Progenitor cell of endocrine pancreas (in vitro differentiated cells): ENCODE data around the gene EHF. TPM values are rescaled to one million over a fixed set of nuclear protein-coding genes. Genes with fewer than 3 reads are reported as not detected.

Experiments used
- DNase-seq: peaks from one replicate; pipeline ENCODE4 v3.0.0; 2021; ENCODE audit warnings: low spot score; ENCODE audit not compliant: unreplicated experiment
- H3K27ac Mint-ChIP-seq: 2 replicates; pipeline ENCODE4 v1.8.0; 2021; ENCODE audit warnings: mild to moderate bottlenecking, moderate library complexity, mixed read lengths
- H3K27me3 Mint-ChIP-seq: 2 replicates; pipeline ENCODE4 v1.8.0; 2021; ENCODE audit warnings: mixed read lengths
- H3K36me3 Mint-ChIP-seq: 2 replicates; pipeline ENCODE4 v1.8.0; 2022; ENCODE audit warnings: mixed read lengths; ENCODE audit not compliant: insufficient read depth
- H3K4me1 Mint-ChIP-seq: 2 replicates; pipeline ENCODE4 v1.8.0; 2021; ENCODE audit warnings: low read depth, mixed read lengths
- H3K4me3 Mint-ChIP-seq: 2 replicates; pipeline ENCODE4 v1.8.0; 2021; ENCODE audit warnings: low read depth, mild to moderate bottlenecking, moderate library complexity, mixed read lengths
- H3K9me3 Mint-ChIP-seq: 2 replicates; pipeline ENCODE4 v1.8.0; 2021; ENCODE audit warnings: low read depth, mixed read lengths
- long read RNA-seq: library from polyadenylated mRNA; unstranded; transcript quantifications from one replicate; pipeline ENCODE4 v2.0.0, GENCODE V29; 2020
- total RNA-seq: library from RNA; stranded (reverse); gene quantifications from 2 replicates; pipeline ENCODE4 v1.2.1, GENCODE V29; 2021
- TF ChIP-seq, protein P1 (sequence below): fragments of 200-600 bp; sonication (generic); IDR thresholded peaks from one replicate; pipeline ENCODE4 v1.5.0; 2021; ENCODE audit warnings: antibody characterized with exemption, mild to moderate bottlenecking; ENCODE audit not compliant: unreplicated experiment

EHF gene
- total RNA-seq = 17.9 and 18.6 TPM in 2 replicates
- long read RNA-seq, transcript EHF-201 (9 exons, 3,150 nt) = major isoform, 9 of 25 reads
- long read RNA-seq, partial matches to known transcripts = 0 of 25 reads
- long read RNA-seq, other reads (novel, unspliced or antisense) = 12 of 25 reads

DNA sequence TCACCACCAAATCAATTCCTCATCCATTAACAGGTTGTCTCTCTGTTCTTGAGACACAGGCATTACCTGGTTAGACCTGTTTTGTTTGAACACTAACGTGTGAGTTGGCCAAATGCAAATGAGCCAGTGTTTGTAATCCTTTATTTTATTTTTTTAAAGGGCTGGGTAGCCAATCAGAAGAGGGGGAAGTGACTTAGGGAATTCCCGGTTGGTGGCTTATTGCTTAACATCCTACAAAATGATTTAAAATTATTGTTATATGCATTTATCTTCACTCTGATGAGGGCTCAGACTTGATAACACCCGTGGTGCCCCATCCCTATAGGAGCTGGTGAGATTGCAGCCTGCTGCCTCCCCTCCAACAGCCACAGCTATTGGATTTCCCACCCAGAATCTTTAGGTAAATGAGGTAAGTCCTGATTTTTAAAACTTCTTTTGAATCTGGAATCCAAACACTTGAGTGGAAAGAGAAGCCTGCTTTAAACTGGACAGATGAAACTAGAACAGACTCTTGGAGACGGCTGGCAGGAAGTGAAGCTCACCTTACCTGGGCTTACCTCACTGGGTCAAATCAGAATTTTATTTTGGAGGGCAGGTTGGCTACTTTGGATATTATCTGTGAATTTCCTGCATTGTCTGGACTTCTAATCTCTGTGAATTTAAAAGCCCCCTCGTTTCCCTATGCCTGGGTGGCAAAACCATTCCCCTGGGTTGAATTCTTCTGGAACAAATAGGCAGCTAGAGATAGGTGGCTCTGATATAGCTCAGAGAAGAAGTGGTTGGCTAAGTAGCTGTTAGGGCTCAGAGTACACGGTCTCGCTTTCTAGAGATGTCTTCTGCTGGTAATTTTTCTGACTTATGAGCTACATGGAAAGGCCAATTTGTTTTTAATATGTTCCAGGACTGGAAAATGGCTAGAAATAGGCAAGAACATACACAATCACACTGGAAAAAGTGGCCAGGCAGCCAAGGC lies at the start of gene EHF:
Gene EHF, plus strand, starts transcription at position 274 of the 973 bp plus-strand sequence. CDS start 21,538 bp downstream, outside the sequence.
- Mint-ChIP-seq H3K36me3 (peaks cover 3% of the 10 kb centered on the region), H3K4me3 (peak within 1 kb of the TSS; percentile 67)

DNA sequence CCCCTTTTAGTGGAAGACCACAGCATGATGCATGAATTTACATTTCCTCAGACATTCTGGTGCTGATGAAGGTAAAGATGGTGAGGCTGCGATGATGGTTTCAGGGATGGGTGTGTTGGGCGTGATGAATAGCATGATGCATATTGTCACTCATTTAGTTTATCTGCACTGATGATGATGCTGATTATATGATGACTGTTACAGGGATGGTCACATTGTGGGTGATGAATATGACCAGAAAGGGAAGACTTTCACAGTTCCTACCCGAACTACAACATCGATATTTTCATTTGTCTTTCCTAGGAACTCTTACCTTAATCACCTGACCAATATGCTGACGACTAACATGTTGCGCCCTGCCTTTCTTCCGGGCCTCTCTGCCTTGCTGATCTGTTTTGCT lies 47.4 kb upstream of the EHF start:
- DNase-seq = no peak
- H3K27ac Mint-ChIP-seq = no peak overlapping the region
- no peak overlapping the region for H3K4me3 Mint-ChIP-seq
- TF ChIP-seq, protein P1, sequence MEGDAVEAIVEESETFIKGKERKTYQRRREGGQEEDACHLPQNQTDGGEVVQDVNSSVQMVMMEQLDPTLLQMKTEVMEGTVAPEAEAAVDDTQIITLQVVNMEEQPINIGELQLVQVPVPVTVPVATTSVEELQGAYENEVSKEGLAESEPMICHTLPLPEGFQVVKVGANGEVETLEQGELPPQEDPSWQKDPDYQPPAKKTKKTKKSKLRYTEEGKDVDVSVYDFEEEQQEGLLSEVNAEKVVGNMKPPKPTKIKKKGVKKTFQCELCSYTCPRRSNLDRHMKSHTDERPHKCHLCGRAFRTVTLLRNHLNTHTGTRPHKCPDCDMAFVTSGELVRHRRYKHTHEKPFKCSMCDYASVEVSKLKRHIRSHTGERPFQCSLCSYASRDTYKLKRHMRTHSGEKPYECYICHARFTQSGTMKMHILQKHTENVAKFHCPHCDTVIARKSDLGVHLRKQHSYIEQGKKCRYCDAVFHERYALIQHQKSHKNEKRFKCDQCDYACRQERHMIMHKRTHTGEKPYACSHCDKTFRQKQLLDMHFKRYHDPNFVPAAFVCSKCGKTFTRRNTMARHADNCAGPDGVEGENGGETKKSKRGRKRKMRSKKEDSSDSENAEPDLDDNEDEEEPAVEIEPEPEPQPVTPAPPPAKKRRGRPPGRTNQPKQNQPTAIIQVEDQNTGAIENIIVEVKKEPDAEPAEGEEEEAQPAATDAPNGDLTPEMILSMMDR = no peak
- peaks cover 11% of the 10 kb centered on the region for H3K27me3 Mint-ChIP-seq
- no peaks in the 10 kb centered on the region for H3K36me3 Mint-ChIP-seq
- H3K9me3 Mint-ChIP-seq = no peaks in the 10 kb centered on the region
- no peaks in the 10 kb centered on the region for H3K4me1 Mint-ChIP-seq

More for the DNA sequence above, at the start of gene EHF:
- Mint-ChIP-seq H3K27ac (peak within 1 kb of the TSS; percentile 92), H3K27me3 (no peaks in the 10 kb centered on the region), H3K9me3 (no peaks in the 10 kb centered on the region), H3K4me1 (peaks cover 58% of the 10 kb centered on the region)
- TF ChIP-seq, protein P1 = no peak
- no peak for DNase-seq

DNA sequence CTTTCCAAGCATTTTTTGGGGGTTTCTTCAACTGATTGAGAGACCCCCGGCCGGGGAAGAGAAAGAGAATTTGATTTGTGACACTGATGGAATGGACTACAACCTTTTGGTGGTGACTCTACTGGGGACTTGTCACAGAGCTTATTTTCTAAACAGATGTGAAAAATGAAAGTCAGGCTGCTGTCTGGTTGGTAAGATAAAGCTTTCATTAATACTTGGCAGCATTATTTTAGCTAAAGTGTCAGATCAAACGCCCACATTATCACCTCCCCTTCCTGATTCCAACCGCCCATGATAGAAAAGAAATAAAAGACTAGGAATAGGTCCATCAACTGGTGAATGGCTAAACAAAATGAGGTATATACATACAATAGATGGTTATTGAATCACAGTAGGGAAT lies 45.6 kb upstream of the EHF start:
- Mint-ChIP-seq H3K4me1 (no peaks in the 10 kb centered on the region), H3K9me3 (no peaks in the 10 kb centered on the region), H3K27me3 (peaks cover 15% of the 10 kb centered on the region), H3K36me3 (no peaks in the 10 kb centered on the region), H3K27ac (no peak overlapping the region), H3K4me3 (no peak overlapping the region)
- TF ChIP-seq, protein P1 = no peak
- DNase-seq = no peak

DNA sequence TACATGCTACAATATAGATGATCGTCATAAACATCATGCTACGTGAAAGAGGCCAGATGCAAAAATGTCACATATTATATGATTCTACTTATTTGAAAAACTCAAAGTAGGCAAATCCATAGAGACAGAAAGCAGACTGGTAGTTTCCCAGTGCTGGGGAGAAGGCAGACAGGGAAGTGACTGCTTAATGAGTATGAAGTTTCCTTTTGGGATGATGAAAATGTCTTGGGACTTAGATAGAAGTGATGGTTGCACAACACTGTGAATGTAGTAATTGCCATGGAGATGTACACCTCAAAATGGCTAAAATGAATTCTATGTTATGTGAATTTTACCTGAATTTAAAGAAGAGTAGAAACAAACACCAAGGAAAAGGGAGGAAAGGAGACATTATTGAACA lies 45.2 kb upstream of the EHF start:
- H3K9me3 Mint-ChIP-seq = no peaks in the 10 kb centered on the region
- no peaks in the 10 kb centered on the region for H3K4me1 Mint-ChIP-seq
- H3K27ac Mint-ChIP-seq = no peak overlapping the region
- no peak for DNase-seq
- H3K27me3 Mint-ChIP-seq = peaks cover 15% of the 10 kb centered on the region
- no peak overlapping the region for H3K4me3 Mint-ChIP-seq
- no peaks in the 10 kb centered on the region for H3K36me3 Mint-ChIP-seq
- TF ChIP-seq, protein P1 = no peak

DNA sequence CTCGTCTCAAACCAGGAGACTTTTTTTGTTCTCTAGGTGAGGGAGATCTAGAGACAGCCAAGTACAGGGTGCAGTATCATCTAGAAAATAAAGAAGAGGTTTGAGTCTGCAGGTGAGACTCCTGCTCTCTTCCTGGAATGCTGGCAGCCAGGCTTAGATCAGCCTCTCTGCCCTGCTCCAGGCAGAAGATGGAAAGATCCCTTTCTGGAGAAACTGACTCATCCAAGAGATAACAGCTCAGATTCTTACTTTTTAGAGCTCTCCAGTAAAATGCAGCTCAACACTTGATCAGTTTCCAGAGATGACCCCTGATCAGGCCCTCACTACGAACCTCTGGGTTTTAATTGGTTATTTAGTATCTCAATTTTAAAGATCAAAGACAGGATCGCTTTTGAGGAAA lies 44.6 kb upstream of the EHF start:
- H3K9me3 Mint-ChIP-seq = no peaks in the 10 kb centered on the region
- no peak overlapping the region for H3K4me3 Mint-ChIP-seq
- no peaks in the 10 kb centered on the region for H3K36me3 Mint-ChIP-seq
- no peak overlapping the region for H3K27ac Mint-ChIP-seq
- H3K27me3 Mint-ChIP-seq = peaks cover 15% of the 10 kb centered on the region
- H3K4me1 Mint-ChIP-seq = no peaks in the 10 kb centered on the region
- DNase-seq = no peak
- TF ChIP-seq, protein P1 = no peak
